Loucy (cell line): ENCODE results near the gene INPP4B.

Experiments
- H2AFZ ChIP-seq: fragments of 200-600 bp; sonication (generic); 2 replicates; pipeline ENCODE4 v1.6.0; 2016; ENCODE audit warnings: antibody characterized with exemption, mild to moderate bottlenecking, low read length, moderate library complexity
- H3F3A ChIP-seq: fragments of 200-600 bp; 2 replicates; pipeline ENCODE4 v1.6.0; 2016; ENCODE audit warnings: antibody characterized with exemption, low read depth, mild to moderate bottlenecking
- H3K27me3 ChIP-seq: fragments of 200-600 bp; sonication (generic); 2 replicates; pipeline ENCODE4 v1.6.1; 2014; ENCODE audit warnings: low read length, mild to moderate bottlenecking; ENCODE audit not compliant: insufficient read depth, poor library complexity, severe bottlenecking
- H3K36me3 ChIP-seq: fragments of 200-600 bp; sonication (generic); 2 replicates; pipeline ENCODE4 v1.6.1; 2016; ENCODE audit warnings: low read length; ENCODE audit not compliant: insufficient read depth
- H3K4me1 ChIP-seq: fragments of 200-600 bp; sonication (generic); 2 replicates; pipeline ENCODE4 v1.5.1; 2014; ENCODE audit warnings: low read length, mild to moderate bottlenecking; ENCODE audit not compliant: insufficient read depth, poor library complexity, severe bottlenecking
- H3K4me2 ChIP-seq: fragments of 200-600 bp; sonication (generic); 2 replicates; pipeline ENCODE4 v1.6.0; 2014; ENCODE audit warnings: antibody characterized with exemption, low read length, low read depth, mild to moderate bottlenecking; ENCODE audit not compliant: poor library complexity, severe bottlenecking
- H3K4me3 ChIP-seq: fragments of 200-600 bp; sonication (generic); 2 replicates; pipeline ENCODE4 v1.5.1; 2014; ENCODE audit warnings: low read length, mild to moderate bottlenecking, mixed read lengths; ENCODE audit not compliant: poor library complexity, severe bottlenecking
- H3K79me2 ChIP-seq: fragments of 200-600 bp; sonication (generic); 2 replicates; pipeline ENCODE4 v1.6.1; 2014; ENCODE audit warnings: low read length; ENCODE audit not compliant: insufficient read depth
- H3K9ac ChIP-seq: fragments of 200-600 bp; sonication (generic); 2 replicates; pipeline ENCODE4 v1.6.0; 2014; ENCODE audit warnings: mild to moderate bottlenecking, low read depth, low read length, moderate library complexity; ENCODE audit not compliant: poor library complexity, severe bottlenecking
- H3K9me2 ChIP-seq: fragments of 200-600 bp; sonication (generic); replicated peaks from 2 replicates; pipeline ENCODE4 v1.6.1; 2016; ENCODE audit warnings: low read depth, low read length, mixed read lengths
- H3K9me3 ChIP-seq: fragments of 200-600 bp; sonication (generic); 2 replicates; pipeline ENCODE4 v1.6.1; 2014; ENCODE audit warnings: mild to moderate bottlenecking, antibody characterized with exemption, low read length, low read depth; ENCODE audit not compliant: insufficient read depth
- H4K20me1 ChIP-seq: fragments of 200-600 bp; sonication (generic); 2 replicates; pipeline ENCODE4 v1.6.0; 2014; ENCODE audit warnings: antibody characterized with exemption, low read length, mild to moderate bottlenecking; ENCODE audit not compliant: insufficient read depth, poor library complexity, severe bottlenecking
- EZH2phosphoT487 ChIP-seq: fragments of 200-600 bp; IDR thresholded peaks from 2 replicates; pipeline ENCODE4 v1.6.1; 2018; ENCODE audit warnings: antibody characterized with exemption, mild to moderate bottlenecking, moderate library complexity, borderline replicate concordance
- TF ChIP-seq, protein P1 (sequence below): fragments of 200-600 bp; sonication (generic); conservative IDR thresholded peaks from 2 replicates; pipeline ENCODE4 v1.5.1; 2014; ENCODE audit warnings: mild to moderate bottlenecking, antibody characterized with exemption, low read length

INPP4B gene

DNA sequence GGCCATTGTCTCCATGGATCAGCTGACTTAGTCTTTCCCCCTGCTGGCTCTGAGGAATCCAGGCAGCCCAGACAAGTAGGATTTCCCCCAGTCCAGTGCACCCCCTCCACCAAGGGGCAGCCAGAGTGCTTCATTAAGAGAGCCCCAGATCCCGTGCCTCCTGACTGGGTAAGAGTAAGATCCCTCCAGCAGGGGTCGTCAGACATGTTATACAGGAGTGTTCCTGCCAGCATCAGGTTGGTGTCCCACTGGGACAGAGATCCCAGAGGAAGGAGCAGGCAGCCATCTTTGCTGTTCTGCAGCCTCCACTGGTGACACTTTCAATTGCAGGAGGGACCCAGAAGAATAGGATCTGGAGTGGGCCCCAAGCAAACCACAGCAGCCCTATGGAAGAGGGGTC lies 29.0 kb upstream of the INPP4B start:
- Histone ChIP-seq H3K9me2 (no peaks in the 10 kb centered on the region), H3K9ac (no peak overlapping the region), H3K27me3 (no peaks in the 10 kb centered on the region), H3K4me2 (no peak overlapping the region), H2AFZ (no peak overlapping the region), H3K4me3 (no peak overlapping the region), H3F3A (no peaks in the 10 kb centered on the region), H3K4me1 (no peaks in the 10 kb centered on the region), H3K79me2 (no peaks in the 10 kb centered on the region), H3K36me3 (no peaks in the 10 kb centered on the region), H4K20me1 (no peaks in the 10 kb centered on the region), H3K9me3 (no peaks in the 10 kb centered on the region)
- TF ChIP-seq, protein P1, sequence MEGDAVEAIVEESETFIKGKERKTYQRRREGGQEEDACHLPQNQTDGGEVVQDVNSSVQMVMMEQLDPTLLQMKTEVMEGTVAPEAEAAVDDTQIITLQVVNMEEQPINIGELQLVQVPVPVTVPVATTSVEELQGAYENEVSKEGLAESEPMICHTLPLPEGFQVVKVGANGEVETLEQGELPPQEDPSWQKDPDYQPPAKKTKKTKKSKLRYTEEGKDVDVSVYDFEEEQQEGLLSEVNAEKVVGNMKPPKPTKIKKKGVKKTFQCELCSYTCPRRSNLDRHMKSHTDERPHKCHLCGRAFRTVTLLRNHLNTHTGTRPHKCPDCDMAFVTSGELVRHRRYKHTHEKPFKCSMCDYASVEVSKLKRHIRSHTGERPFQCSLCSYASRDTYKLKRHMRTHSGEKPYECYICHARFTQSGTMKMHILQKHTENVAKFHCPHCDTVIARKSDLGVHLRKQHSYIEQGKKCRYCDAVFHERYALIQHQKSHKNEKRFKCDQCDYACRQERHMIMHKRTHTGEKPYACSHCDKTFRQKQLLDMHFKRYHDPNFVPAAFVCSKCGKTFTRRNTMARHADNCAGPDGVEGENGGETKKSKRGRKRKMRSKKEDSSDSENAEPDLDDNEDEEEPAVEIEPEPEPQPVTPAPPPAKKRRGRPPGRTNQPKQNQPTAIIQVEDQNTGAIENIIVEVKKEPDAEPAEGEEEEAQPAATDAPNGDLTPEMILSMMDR, result no peak
- no peak for TF ChIP-seq EZH2phosphoT487

- Histone ChIP-seq H3K4me2 (no peak overlapping the region), H3K36me3 (no peaks in the 10 kb centered on the region), H2AFZ (no peak overlapping the region), H3K27me3 (no peaks in the 10 kb centered on the region), H3K9me2 (no peaks in the 10 kb centered on the region), H3F3A (no peaks in the 10 kb centered on the region), H3K4me1 (no peaks in the 10 kb centered on the region), H3K79me2 (no peaks in the 10 kb centered on the region), H4K20me1 (no peaks in the 10 kb centered on the region), H3K4me3 (no peak overlapping the region), H3K9me3 (no peaks in the 10 kb centered on the region), H3K9ac (no peak overlapping the region)
- TF ChIP-seq EZH2phosphoT487, result no peak
- TF ChIP-seq, protein P1, result no peak
Observed at GRCh38 chr4:142874684-142875083, 28.6 kb upstream of the INPP4B start.

DNA sequence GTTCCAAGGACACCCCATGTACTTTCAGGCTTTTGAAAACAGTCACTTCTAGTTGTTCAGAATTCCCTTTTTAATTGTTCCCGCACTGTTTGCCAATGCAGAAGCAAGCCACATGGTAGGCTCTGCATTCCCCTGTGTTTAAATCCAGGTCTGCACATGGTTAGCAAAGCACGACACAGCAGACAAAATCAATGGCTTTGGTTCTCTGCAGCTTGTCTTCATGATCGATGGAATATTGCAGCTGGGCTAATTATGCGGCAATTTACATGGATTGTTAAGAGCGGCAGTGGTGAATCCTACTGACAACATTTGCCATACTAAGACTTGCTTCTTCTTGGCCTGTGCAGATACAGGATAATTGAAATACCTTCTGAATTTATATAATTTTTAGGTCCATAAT lies 20.6 kb upstream of the INPP4B start:
- no peaks in the 10 kb centered on the region for H3K9me3 ChIP-seq
- H3F3A ChIP-seq, result no peaks in the 10 kb centered on the region
- no peak overlapping the region for H3K9ac ChIP-seq
- no peaks in the 10 kb centered on the region for H3K9me2 ChIP-seq
- no peaks in the 10 kb centered on the region for H3K79me2 ChIP-seq
- H4K20me1 ChIP-seq, result no peaks in the 10 kb centered on the region
- no peak overlapping the region for H3K4me2 ChIP-seq
- no peak overlapping the region for H3K4me3 ChIP-seq
- TF ChIP-seq, protein P1, result no peak
- TF ChIP-seq EZH2phosphoT487, result no peak
- no peak overlapping the region for H2AFZ ChIP-seq
- no peaks in the 10 kb centered on the region for H3K4me1 ChIP-seq
- H3K36me3 ChIP-seq, result no peaks in the 10 kb centered on the region
- no peaks in the 10 kb centered on the region for H3K27me3 ChIP-seq
